Stromal cell of bone marrow (primary cell): Measurements from ENCODE around the gene SART3.
"Not testable (repeated sequence)": the region's sequence is repeated elsewhere in the genome, so short reads cannot be mapped to it uniquely, and the experiment has no call there.

Experiments
- DNase-seq: peaks from one replicate; pipeline ENCODE4 v3.0.0-alpha.2; 2012; ENCODE audit warnings: low read depth

Gene SART3

DNA sequence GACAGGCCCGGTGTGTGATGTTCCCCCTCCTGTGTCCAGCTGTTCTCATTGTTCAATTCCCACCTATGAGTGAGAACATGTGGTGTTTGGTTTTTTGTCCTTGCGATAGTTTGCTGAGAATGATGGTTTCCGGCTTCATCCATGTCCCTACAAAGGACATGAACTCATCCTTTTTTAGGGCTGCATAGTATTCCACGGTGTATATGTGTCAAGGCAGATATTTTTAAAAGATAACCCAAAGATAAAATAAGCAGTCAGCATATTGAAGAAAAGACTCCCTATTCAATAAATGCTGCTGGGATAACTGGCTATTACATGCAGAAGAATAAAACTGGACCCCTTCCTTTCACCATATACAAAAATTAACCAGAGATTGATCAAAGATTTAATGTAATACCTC is 73.9 kb downstream of the SART3 start:
- DNase-seq: not testable (repeated sequence)

DNA sequence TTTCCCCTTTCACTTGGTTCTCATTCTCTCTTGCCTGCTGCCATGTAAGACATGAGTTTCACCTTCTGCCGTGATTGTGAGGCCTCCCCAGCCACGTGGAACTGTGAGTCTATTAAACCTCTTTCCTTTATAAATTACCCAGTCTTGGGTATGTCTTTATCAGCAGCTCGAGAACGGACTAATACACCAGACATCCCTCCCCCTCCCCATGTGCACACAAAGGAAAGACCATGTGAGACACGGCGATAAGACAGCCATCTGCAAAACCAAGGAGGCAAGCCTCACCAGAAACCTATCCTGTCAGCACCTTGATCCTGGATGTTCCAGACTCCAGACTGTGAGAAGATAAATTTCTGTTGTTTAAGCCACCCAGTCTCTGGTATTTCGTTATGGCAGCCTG is 75.6 kb downstream of the SART3 start:
- not testable (repeated sequence) for DNase-seq

GRCh38 chr12:108484845-108485244 is 76.1 kb downstream of the SART3 start:
- no peak for DNase-seq

DNA sequence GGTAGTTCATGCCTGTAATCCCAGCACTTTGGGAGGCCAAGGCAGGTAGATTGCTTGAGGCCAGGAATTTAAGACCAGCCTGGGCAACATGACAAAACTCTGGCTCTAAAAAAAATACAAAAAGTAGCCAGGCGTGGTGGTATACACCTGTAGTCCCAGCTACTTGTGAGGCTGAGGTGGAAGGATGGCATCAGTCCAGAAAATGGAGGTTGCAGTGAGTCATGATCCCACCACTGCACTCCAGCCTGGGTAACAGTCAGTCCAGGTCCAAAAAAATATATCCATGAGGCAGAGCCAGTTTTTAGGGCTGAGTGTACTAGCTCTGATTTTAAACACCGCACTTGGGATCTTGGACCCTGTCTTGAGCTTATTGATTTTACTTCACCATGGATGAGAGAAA is 76.5 kb downstream of the SART3 start:
- no peak for DNase-seq

- no peak for DNase-seq
Measured at GRCh38 chr12:108483213-108484059, 77.5 kb downstream of the SART3 start.

DNA sequence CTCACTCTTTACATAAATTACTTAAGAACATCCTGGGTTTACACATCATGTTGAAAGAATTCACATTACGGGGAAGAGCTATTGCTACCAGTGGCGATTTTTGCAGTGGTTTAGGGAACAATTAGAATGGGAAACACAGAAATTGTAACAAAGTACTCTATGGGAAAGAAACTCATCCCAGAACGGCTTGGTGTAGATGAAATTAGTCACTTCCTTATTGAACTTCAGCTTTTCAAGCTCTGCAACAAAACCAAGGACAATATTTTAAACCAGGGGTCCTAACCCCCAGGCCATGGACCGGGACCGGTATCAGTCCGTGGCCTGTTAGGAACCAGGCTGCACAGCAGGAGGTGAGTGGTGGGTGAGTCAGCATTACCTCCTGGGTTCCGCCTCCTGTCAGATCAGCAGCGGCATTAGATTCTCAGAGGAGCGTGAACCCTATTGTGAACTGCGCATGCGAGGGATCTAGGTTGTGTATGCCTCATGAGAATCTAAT is 78.2 kb downstream of the SART3 start:
- no peak for DNase-seq

DNA sequence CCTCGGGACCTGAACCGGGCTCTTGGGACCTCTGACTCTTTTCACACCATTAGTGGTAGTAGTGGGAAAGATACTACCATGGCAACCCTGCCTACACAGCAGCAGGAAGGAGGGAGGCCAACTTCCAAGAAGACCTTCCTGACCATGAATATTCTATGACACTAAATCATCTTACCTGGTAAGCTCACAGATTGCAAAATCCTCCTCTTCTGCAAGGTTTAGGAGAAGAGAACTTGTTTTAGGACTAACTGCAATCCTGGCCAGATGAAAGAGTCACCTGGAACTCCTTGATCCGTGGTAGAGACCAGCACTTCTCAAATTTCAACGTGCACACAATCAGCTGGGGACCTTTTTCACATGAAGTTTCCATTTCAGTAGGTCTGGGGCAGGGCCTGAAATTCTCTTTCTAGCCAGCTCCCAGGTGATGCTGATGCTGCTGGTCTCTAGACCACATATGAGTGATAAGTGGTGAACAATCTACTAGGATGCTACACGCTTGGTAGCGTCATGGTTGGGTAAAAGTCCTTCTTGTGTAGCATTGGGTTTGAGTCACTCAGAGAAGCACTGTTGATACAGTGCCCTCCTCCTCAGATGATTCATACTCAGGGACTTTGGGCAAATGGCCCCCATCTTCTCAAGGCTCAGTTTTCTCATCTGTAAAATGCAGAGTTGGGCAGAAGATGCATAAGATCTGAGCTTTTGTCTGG is 81.5 kb downstream of the SART3 start:
- no peak for DNase-seq

- DNase-seq: no peak
Measured at GRCh38 chr12:108478611-108479206, 82.3 kb downstream of the SART3 start.

DNA sequence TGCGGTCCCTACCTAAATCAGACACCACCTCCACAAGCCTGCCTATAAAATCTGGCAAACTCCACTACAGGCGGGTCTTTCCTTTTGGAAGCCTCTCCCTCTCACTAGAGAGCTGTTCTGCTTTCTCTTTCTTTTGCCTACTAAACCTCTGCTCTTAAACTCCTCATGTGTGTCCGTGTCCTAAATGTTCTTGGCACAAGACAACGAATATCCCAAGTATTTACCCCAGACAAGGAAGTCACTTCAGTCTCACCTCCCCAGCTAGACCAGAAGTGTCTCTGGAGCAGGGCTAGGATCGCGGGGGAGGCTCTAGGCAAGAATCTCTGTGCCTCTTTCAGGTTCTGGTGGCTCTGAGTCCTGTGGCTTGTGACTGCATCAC is 83.1 kb downstream of the SART3 start:
- no peak for DNase-seq

GRCh38 chr12:108477055-108477880 is 83.7 kb downstream of the SART3 start:
- DNase-seq: no peak

DNA sequence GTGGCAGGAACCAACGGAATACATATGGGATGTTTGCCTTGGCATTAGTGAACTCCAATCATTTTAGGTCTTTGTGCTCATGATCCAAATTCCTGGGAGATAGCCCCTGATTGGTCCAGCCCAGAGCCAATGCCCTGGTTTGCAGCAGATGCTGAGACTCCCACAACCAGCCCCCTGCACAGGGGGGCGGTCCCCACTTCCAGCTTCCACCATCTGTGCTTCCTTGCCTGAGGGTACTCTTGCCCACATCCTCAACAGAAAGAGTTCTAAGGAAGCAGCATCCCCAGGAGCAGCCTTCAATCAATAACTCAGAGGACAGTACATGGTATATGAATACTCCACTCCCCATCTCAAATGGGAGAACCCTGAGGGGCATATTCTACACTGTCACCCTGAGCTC is 85.6 kb downstream of the SART3 start:
- DNase-seq: no peak

GRCh38 chr12:108473400-108474055 is 87.4 kb downstream of the SART3 start:
- DNase-seq: no peak
